ENCODE measurements around the gene DDA1. TPM values are rescaled to one million over a fixed set of nuclear protein-coding genes. Genes with fewer than 3 reads are reported as not detected.

The DDA1 gene
- total and polyA plus RNA-seq, 9 of the 15 experiments (the other 6 are each of a cell fraction or from before 2014, with no cell fraction given): 1.4 to 83.8 (median 33.8) TPM

DNA sequence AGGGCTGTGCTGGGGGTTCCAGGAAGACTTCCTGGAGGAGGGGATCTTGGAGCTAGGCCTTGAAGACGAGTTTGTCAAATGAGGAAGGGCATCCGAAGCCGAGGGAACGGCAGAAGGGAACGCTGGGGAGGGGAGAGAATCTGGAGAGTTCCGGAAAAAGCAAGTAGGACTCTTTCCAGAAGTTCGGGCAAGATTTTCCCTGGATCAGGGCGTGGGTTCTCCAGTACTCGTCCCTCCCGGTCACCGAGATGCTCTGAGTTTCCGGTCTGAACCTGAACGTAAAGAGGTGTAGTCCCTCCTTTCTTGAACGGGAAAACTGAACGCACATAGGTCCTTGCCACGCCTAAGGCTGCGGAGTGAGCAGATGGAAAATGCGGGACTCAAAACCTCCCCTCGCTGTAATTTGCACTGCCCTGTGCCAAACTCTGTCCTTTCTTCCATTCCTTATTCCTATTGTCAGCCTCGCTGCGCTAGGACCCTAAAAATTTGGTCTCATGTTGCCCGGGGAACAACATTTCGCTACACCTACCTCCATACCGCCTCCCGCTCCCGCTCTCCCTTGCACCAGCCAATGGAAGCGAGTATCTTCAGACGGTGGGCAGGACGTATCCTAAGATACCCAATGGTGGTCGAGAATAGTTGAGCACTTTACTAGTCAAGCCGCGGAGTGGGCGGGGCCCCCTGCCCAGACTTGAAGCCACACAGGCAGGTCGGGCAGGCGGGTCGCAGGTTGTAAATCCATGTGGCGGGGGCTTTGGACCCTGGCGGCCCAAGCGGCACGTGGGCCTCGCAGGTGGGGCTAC, 27.7 kb downstream of the DDA1 start, which contains the start of gene GTPBP3 (continued):
- TF ChIP-seq CHD2 (IDR thresholded peaks at IDR 0.05; ENCODE audit: low read depth, low read length) (peak; percentile 79), ZNF253 (CRISPR knock-in tag; conservative IDR thresholded peaks at IDR 0.05) (no peak), TAF1 (IDR thresholded peaks at IDR 0.05; ENCODE audit: control insufficient read depth, extremely low read depth, insufficient read depth, low read length, severe bottlenecking) (peak; percentile 56), TEAD2 (tag; IDR thresholded peaks at IDR 0.05) (no peak), ZNF408 (CRISPR knock-in tag; IDR thresholded peaks at IDR 0.05; ENCODE audit: low read depth) (no peak), E2F3 (CRISPR knock-in tag; IDR thresholded peaks at IDR 0.05) (peak; percentile 94), BACH1 (tag; IDR thresholded peaks at IDR 0.05) (no peak), NFIC (IDR thresholded peaks at IDR 0.05) (peak; percentile 59; the same call in 1 of the 2 replicates), ZFX (CRISPR knock-in tag; IDR thresholded peaks at IDR 0.05) (peak; percentile 84), TRIM24 (IDR thresholded peaks at IDR 0.05) (peak; percentile 46 to 100; a peak in 3 of 4 replicates), FOXJ2 (tag; IDR thresholded peaks at IDR 0.05) (peak; percentile 82; the same call in 1 of the 2 replicates), MEF2D (tag; conservative IDR thresholded peaks at IDR 0.05; ENCODE audit: low read depth) (peak; percentile 36; the same call in 1 of the 2 replicates), TBL1XR1 (IDR thresholded peaks at IDR 0.05; ENCODE audit: low read length in 2 of 2) (peak in 1 of 2 experiments; percentile 67; a peak in 3 of 4 replicates), HOXB6 (CRISPR knock-in tag; IDR thresholded peaks at IDR 0.05; ENCODE audit: borderline replicate concordance) (no peak), EHMT2 (IDR thresholded peaks at IDR 0.05) (0 out of 2 replicates have a peak, but pooled peaks have one; percentile 45)
- TF ChIP-seq, protein P1, sequence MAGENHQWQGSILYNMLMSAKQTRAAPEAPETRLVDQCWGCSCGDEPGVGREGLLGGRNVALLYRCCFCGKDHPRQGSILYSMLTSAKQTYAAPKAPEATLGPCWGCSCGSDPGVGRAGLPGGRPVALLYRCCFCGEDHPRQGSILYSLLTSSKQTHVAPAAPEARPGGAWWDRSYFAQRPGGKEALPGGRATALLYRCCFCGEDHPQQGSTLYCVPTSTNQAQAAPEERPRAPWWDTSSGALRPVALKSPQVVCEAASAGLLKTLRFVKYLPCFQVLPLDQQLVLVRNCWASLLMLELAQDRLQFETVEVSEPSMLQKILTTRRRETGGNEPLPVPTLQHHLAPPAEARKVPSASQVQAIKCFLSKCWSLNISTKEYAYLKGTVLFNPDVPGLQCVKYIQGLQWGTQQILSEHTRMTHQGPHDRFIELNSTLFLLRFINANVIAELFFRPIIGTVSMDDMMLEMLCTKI (IDR thresholded peaks at IDR 0.05; ENCODE audit: partially characterized antibody): no peak
- TF ChIP-seq, protein P2, sequence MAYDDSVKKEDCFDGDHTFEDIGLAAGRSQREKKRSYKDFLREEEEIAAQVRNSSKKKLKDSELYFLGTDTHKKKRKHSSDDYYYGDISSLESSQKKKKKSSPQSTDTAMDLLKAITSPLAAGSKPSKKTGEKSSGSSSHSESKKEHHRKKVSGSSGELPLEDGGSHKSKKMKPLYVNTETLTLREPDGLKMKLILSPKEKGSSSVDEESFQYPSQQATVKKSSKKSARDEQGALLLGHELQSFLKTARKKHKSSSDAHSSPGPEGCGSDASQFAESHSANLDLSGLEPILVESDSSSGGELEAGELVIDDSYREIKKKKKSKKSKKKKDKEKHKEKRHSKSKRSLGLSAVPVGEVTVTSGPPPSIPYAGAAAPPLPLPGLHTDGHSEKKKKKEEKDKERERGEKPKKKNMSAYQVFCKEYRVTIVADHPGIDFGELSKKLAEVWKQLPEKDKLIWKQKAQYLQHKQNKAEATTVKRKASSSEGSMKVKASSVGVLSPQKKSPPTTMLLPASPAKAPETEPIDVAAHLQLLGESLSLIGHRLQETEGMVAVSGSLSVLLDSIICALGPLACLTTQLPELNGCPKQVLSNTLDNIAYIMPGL (CRISPR knock-in tag; IDR thresholded peaks at IDR 0.05): peak; percentile 75; the same call in 1 of the 2 replicates
- TF ChIP-seq, protein P3, sequence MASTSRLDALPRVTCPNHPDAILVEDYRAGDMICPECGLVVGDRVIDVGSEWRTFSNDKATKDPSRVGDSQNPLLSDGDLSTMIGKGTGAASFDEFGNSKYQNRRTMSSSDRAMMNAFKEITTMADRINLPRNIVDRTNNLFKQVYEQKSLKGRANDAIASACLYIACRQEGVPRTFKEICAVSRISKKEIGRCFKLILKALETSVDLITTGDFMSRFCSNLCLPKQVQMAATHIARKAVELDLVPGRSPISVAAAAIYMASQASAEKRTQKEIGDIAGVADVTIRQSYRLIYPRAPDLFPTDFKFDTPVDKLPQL (IDR thresholded peaks at IDR 0.05; ENCODE audit: extremely low read depth, insufficient read length): no peak
- TF ChIP-seq, protein P4, sequence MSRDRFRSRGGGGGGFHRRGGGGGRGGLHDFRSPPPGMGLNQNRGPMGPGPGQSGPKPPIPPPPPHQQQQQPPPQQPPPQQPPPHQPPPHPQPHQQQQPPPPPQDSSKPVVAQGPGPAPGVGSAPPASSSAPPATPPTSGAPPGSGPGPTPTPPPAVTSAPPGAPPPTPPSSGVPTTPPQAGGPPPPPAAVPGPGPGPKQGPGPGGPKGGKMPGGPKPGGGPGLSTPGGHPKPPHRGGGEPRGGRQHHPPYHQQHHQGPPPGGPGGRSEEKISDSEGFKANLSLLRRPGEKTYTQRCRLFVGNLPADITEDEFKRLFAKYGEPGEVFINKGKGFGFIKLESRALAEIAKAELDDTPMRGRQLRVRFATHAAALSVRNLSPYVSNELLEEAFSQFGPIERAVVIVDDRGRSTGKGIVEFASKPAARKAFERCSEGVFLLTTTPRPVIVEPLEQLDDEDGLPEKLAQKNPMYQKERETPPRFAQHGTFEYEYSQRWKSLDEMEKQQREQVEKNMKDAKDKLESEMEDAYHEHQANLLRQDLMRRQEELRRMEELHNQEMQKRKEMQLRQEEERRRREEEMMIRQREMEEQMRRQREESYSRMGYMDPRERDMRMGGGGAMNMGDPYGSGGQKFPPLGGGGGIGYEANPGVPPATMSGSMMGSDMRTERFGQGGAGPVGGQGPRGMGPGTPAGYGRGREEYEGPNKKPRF (IDR thresholded peaks at IDR 0.05; ENCODE audit: low read depth, low read length): no peak

Measured in K562 (cell line).